H9 (cell line): ENCODE measurements around the gene MTHFD1L. TPM values are rescaled to one million over a fixed set of nuclear protein-coding genes. Genes with fewer than 3 reads are reported as not detected.

ENCODE experiments used
- DNase-seq: peaks from one replicate; pipeline ENCODE4 v3.0.0-alpha.2; 2017
- H2AFZ ChIP-seq: one replicate; pipeline ENCODE4 v1.6.1; 2013; ENCODE audit warnings: mild to moderate bottlenecking, low read length, control low read depth, moderate library complexity
- H2AK5ac ChIP-seq: 2 replicates; pipeline ENCODE4 v1.6.1; 2013; ENCODE audit warnings: low read length, control low read depth, mixed read lengths; ENCODE audit not compliant: insufficient read length
- H2BK120ac ChIP-seq: one replicate; pipeline ENCODE4 v1.6.1; 2013; ENCODE audit warnings: low read depth, mild to moderate bottlenecking, low read length, control low read depth, inconsistent platforms; ENCODE audit not compliant: poor library complexity, severe bottlenecking
- H2BK12ac ChIP-seq: 2 replicates; pipeline ENCODE4 v1.6.1; 2013; ENCODE audit warnings: low read length, control low read depth, mixed read lengths, low read depth; ENCODE audit not compliant: insufficient read length
- H2BK15ac ChIP-seq: 2 replicates; pipeline ENCODE4 v1.6.1; 2013; ENCODE audit warnings: low read depth, low read length, control low read depth
- H2BK20ac ChIP-seq: one replicate; pipeline ENCODE4 v1.6.1; 2013; ENCODE audit warnings: low read depth, mild to moderate bottlenecking, low read length, control low read depth, inconsistent platforms; ENCODE audit not compliant: poor library complexity, severe bottlenecking
- H2BK5ac ChIP-seq: 2 replicates; pipeline ENCODE4 v1.6.1; 2013; ENCODE audit warnings: low read length, control low read depth, mixed read lengths; ENCODE audit not compliant: insufficient read length
- H3K14ac ChIP-seq: 2 replicates; pipeline ENCODE4 v1.6.1; 2013; ENCODE audit warnings: low read length, control low read depth; ENCODE audit not compliant: insufficient read depth
- H3K18ac ChIP-seq: 2 replicates; pipeline ENCODE4 v1.6.1; 2013; ENCODE audit warnings: low read depth, mild to moderate bottlenecking, mixed read lengths, low read length, control low read depth; ENCODE audit not compliant: insufficient read length
- H3K23ac ChIP-seq: 2 replicates; pipeline ENCODE4 v1.6.1; 2013; ENCODE audit warnings: low read length, control low read depth, mixed read lengths, low read depth; ENCODE audit not compliant: insufficient read length
- H3K23me2 ChIP-seq: 2 replicates; pipeline ENCODE4 v1.6.1; 2013; ENCODE audit warnings: low read depth, mild to moderate bottlenecking, mixed read lengths, low read length, control low read depth; ENCODE audit not compliant: insufficient read length, poor library complexity, severe bottlenecking
- H3K27ac ChIP-seq: 2 replicates; pipeline ENCODE4 v1.5.1; 2013; ENCODE audit warnings: low read length, control low read depth, mixed read lengths, low read depth; ENCODE audit not compliant: insufficient read length
- H3K27me3 ChIP-seq: 2 replicates; pipeline ENCODE4 v1.6.1; 2013; ENCODE audit warnings: low read length, control low read depth, inconsistent platforms; ENCODE audit not compliant: insufficient read depth
- H3K4ac ChIP-seq: 2 replicates; pipeline ENCODE4 v1.6.1; 2013; ENCODE audit warnings: low read depth, mild to moderate bottlenecking, control low read depth, inconsistent platforms, low read length, moderate library complexity
- H3K4me1 ChIP-seq: 2 replicates; pipeline ENCODE4 v1.6.1; 2013; ENCODE audit warnings: low read length, control low read depth, inconsistent platforms; ENCODE audit not compliant: insufficient read depth
- H3K4me2 ChIP-seq: 2 replicates; pipeline ENCODE4 v1.6.1; 2013; ENCODE audit warnings: low read length, control low read depth, mixed read lengths; ENCODE audit not compliant: insufficient read length, insufficient read depth
- H3K56ac ChIP-seq: 2 replicates; pipeline ENCODE4 v1.6.1; 2013; ENCODE audit warnings: low read depth, mild to moderate bottlenecking, mixed read lengths, low read length, control low read depth; ENCODE audit not compliant: insufficient read length
- H3K79me1 ChIP-seq: 2 replicates; pipeline ENCODE4 v1.6.1; 2013; ENCODE audit warnings: low read depth, mild to moderate bottlenecking, moderate library complexity, low read length, control low read depth, inconsistent platforms; ENCODE audit not compliant: insufficient read depth, poor library complexity, severe bottlenecking
- H3K79me2 ChIP-seq: 2 replicates; pipeline ENCODE4 v1.6.1; 2013; ENCODE audit warnings: low read length, control low read depth, inconsistent platforms; ENCODE audit not compliant: insufficient read depth
- H3K9ac ChIP-seq: 2 replicates; pipeline ENCODE4 v1.6.1; 2013; ENCODE audit warnings: low read length, control low read depth, mixed read lengths; ENCODE audit not compliant: insufficient read length; ENCODE audit errors: extremely low read depth
- H3K9me3 ChIP-seq: one replicate; pipeline ENCODE4 v1.6.1; 2013; ENCODE audit warnings: low read depth, low read length, inconsistent platforms; ENCODE audit not compliant: control insufficient read depth
- H3T11ph ChIP-seq: one replicate; pipeline ENCODE4 v1.6.1; 2013; ENCODE audit warnings: mild to moderate bottlenecking, low read length, control low read depth, inconsistent platforms
- H4K20me1 ChIP-seq: one replicate; pipeline ENCODE4 v1.6.1; 2013; ENCODE audit not compliant: control insufficient read depth, insufficient read length, insufficient read depth
- H4K5ac ChIP-seq: 2 replicates; pipeline ENCODE4 v1.6.1; 2013; ENCODE audit warnings: low read depth, mild to moderate bottlenecking, mixed read lengths, low read length, control low read depth; ENCODE audit not compliant: insufficient read length
- H4K8ac ChIP-seq: replicated peaks from 2 replicates; pipeline ENCODE4 v1.6.1; 2013; ENCODE audit warnings: low read length, control low read depth, mixed read lengths, low read depth; ENCODE audit not compliant: insufficient read length
- H4K91ac ChIP-seq: 2 replicates; pipeline ENCODE4 v1.6.1; 2013; ENCODE audit warnings: low read depth, mild to moderate bottlenecking, moderate library complexity, mixed read lengths, low read length, control low read depth; ENCODE audit not compliant: insufficient read length
- H3K27ac Mint-ChIP-seq, 3 experiments: 2 replicates in 2 of 3; 3 replicates in 1 of 3; pipeline ENCODE4 v1.8.0; 2020 to 2021; ENCODE audit warnings: mixed read lengths in 3 of 3, mild to moderate bottlenecking in 1 of 3, moderate library complexity in 1 of 3
- H3K27me3 Mint-ChIP-seq: 2 replicates; pipeline ENCODE4 v1.8.0; 2021; ENCODE audit warnings: low read depth, mild to moderate bottlenecking, moderate library complexity, mixed read lengths
- H3K36me3 Mint-ChIP-seq, 3 experiments: 2 replicates in 2 of 3; 3 replicates in 1 of 3; pipeline ENCODE4 v1.8.0; 2020 to 2021; ENCODE audit warnings: low read depth in 3 of 3, mixed read lengths in 3 of 3; ENCODE audit not compliant: insufficient read depth in 1 of 3
- H3K4me1 Mint-ChIP-seq, 2 experiments: 2 replicates each; pipeline ENCODE4 v1.8.0; 2020; ENCODE audit warnings: mixed read lengths in 2 of 2
- H3K4me3 Mint-ChIP-seq, 2 experiments: 2 replicates in 1 of 2; 3 replicates in 1 of 2; pipeline ENCODE4 v1.8.0; 2020 to 2021; ENCODE audit warnings: mild to moderate bottlenecking in 2 of 2, mixed read lengths in 2 of 2, moderate library complexity in 1 of 2
- H3K9me3 Mint-ChIP-seq, 2 experiments: 2 replicates in 1 of 2; 3 replicates in 1 of 2; pipeline ENCODE4 v1.8.0; 2020; ENCODE audit warnings: mild to moderate bottlenecking in 2 of 2, mixed read lengths in 2 of 2, moderate library complexity in 1 of 2
- WGBS: extraction: QIAGEN DNeasy Blood & Tissue Kit; methylation state at CpG from one replicate; pipeline ENCODE4 v1.1.7; 2013; ENCODE audit warnings: missing lambda C conversion rate, low lambda C conversion rate, mixed read lengths; ENCODE audit not compliant: insufficient read length; ENCODE audit errors: extremely low coverage; 5-methylcytosine and 5-hydroxymethylcytosine counted together
- total RNA-seq: library from RNA; stranded (reverse); gene quantifications from 2 replicates; pipeline ENCODE4 v1.2.1, GENCODE V29; 2021
- TF ChIP-seq, protein P1 (sequence below): fragments of 200-600 bp; sonication (generic); conservative IDR thresholded peaks from 3 replicates; pipeline ENCODE4 v1.8.0; 2021; ENCODE audit warnings: antibody characterized with exemption, mild to moderate bottlenecking

The MTHFD1L gene
- total RNA-seq, 1 experiment from 2014 or later, result 90.2 TPM

DNA sequence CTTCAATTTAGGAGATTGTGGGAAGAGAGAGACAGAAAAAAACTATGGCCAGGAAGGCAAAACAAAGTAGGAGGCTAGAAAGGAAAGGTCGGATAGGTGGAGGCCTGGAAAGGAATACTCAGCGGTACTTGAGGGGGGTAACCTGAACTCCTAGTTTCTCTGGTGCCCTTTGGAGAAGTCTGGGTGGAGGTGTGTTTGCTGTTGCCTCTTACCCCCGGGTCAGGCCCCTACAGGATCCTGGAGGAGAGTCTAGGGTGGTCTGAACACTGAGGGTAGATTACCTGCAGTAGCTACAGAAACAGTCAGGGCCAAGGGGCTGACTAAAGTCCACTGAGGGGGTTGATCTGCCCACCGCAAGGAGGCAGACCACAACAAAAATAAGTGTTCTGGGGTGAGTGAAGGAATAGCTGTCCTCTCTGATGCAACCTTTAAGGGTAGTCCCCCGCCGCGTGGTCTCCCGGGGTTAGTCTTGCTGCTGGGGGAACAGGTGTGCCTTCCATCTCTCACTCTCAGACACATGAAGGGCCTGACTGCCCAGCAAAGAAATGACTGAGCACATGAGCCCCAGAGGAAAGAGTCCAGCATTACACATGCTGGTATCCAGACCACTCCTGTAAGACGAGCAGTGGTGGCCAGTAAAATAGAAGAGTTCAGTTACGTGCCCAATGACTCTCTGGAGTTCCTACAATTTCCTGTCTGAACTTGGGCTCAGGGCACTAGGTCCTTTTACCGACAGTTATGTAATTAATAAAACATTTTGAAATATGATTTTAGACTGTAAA lies 59.5 kb downstream of the MTHFD1L start:
- H3K18ac ChIP-seq, result no peak overlapping the region
- no CpG with 5 or more reads among the region's 11 CpGs for WGBS
- TF ChIP-seq, protein P1, sequence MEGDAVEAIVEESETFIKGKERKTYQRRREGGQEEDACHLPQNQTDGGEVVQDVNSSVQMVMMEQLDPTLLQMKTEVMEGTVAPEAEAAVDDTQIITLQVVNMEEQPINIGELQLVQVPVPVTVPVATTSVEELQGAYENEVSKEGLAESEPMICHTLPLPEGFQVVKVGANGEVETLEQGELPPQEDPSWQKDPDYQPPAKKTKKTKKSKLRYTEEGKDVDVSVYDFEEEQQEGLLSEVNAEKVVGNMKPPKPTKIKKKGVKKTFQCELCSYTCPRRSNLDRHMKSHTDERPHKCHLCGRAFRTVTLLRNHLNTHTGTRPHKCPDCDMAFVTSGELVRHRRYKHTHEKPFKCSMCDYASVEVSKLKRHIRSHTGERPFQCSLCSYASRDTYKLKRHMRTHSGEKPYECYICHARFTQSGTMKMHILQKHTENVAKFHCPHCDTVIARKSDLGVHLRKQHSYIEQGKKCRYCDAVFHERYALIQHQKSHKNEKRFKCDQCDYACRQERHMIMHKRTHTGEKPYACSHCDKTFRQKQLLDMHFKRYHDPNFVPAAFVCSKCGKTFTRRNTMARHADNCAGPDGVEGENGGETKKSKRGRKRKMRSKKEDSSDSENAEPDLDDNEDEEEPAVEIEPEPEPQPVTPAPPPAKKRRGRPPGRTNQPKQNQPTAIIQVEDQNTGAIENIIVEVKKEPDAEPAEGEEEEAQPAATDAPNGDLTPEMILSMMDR, result no peak
- H3K36me3 Mint-ChIP-seq, result peaks cover 26 to 63% (median 55%) of the 10 kb centered on the region in 3 experiments; a peak in 6 of 7 replicates
- H3K79me2 ChIP-seq, result no peaks in the 10 kb centered on the region
- no peak overlapping the region for H3K4me2 ChIP-seq
- no peak overlapping the region for H2BK12ac ChIP-seq
- no peak overlapping the region for H3K4me3 Mint-ChIP-seq
- no peak overlapping the region for H2BK120ac ChIP-seq
- no peak overlapping the region for H4K8ac ChIP-seq
- no peaks in the 10 kb centered on the region for H3K4me1 ChIP-seq
- no peak overlapping the region for H3T11ph ChIP-seq
- H2BK15ac ChIP-seq, result no peak overlapping the region
- no peaks in the 10 kb centered on the region for H3K9me3 Mint-ChIP-seq
- no peak overlapping the region for H2AFZ ChIP-seq
- no peak overlapping the region for H3K56ac ChIP-seq
- H3K9ac ChIP-seq, result no peak overlapping the region
- no peaks in the 10 kb centered on the region for H3K79me1 ChIP-seq
- no peaks in the 10 kb centered on the region for H3K27me3 Mint-ChIP-seq
- no peak overlapping the region for H3K27ac ChIP-seq
- no peak overlapping the region for H2BK20ac ChIP-seq
- H4K91ac ChIP-seq, result no peak overlapping the region
- H3K27me3 ChIP-seq, result no peaks in the 10 kb centered on the region
- H4K5ac ChIP-seq, result no peak overlapping the region
- H2BK5ac ChIP-seq, result no peak overlapping the region
- H3K23ac ChIP-seq, result no peak overlapping the region
- no peaks in the 10 kb centered on the region for H3K4me1 Mint-ChIP-seq
- no peak overlapping the region for H3K14ac ChIP-seq
- H2AK5ac ChIP-seq, result no peak overlapping the region
- H3K23me2 ChIP-seq, result no peaks in the 10 kb centered on the region
- H3K27ac Mint-ChIP-seq, result peak overlapping the region; percentile 35 to 84 (median 66); a peak in 6 of 7 replicates
- DNase-seq, result no peak
- no peaks in the 10 kb centered on the region for H4K20me1 ChIP-seq
- no peak overlapping the region for H3K4ac ChIP-seq
- no peaks in the 10 kb centered on the region for H3K9me3 ChIP-seq
